DMS153 treated with DMSO at 0.1 percent for 48 hours (cell line): Measurements from ENCODE around the gene SLC28A1.

Experiments
- DNase-seq: peaks from one replicate; lab custom pipeline; 2025; ENCODE audit not compliant: unreplicated experiment; lab: John Stamatoyannopoulos, UW

SLC28A1 gene

DNA sequence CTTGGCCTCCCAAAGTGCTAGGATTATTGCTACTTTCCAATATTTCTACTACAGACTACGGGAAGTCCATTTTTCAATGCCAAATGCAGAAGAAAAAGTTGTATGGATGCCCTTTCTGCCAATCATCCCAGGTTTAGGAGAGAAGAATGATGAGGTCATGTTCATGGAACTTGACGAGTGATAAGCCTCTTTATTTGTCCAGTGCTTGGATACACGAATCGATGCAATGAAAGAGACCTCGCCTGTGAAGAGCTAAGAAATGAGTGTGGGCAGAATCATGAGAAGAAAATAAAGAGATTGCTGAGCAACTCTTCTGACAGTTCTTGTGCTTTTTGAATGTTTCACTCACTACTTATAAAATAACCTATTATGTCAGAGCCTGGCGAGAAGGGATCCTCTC is 996 bp upstream of the SLC28A1 start:
- no peak for DNase-seq

DNA sequence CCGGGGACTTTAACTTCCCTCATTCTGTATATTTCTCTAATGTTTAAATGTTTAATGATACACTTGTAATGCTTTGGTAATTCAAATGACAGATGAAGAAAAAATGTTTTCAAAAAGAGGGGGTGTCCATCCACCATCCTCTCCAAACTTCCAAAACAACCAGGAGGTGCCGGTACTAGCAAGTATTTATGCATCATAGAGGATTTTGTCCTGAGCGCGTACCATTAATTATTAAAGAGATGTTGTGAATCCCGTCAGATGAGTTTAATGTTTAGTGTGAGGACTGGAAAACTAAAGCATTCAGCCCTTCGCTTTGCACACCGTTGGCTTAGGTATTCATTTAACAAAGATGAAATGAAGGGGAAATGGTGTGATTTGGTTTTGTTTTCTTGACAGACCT is 1.3 kb downstream of the SLC28A1 start:
- no peak for DNase-seq

DNA sequence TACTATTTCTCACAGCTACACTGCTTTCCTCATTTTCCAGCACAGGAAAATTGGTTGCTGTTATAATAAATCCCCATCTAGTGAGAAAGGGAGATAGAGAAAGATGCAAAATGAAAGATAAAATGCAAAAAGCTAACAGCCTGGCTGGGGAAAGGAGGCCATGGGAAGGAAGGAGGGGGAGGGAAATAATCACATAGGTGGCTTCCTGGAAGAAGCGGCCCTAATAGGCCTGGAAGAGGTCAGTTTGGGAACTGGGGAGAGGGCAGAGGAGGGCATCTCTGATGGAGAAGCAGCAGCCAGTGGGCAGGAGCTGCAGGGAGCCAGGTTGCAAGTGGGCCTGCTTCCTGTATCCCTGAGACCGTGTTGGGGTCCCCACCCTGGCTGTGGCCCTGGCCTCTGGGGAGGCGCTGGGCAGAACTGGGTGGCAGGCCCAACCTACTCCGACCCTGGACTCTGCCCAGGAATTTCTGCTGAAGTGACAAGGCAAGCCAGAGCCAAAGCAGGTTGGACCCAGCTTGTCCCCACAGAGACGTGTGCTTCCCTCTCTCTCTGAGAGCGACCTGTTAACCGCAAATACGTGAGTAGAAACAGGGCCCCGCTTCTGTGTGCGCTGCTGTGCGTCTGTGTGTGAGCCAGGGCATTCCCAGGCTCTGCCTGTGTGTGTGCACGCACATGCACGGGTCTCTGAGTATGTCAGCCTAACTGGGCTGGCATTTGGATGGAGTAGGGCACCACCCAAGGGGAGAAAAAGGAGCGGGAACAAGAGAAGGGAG is 1.9 kb downstream of the SLC28A1 start:
- no peak for DNase-seq

DNA sequence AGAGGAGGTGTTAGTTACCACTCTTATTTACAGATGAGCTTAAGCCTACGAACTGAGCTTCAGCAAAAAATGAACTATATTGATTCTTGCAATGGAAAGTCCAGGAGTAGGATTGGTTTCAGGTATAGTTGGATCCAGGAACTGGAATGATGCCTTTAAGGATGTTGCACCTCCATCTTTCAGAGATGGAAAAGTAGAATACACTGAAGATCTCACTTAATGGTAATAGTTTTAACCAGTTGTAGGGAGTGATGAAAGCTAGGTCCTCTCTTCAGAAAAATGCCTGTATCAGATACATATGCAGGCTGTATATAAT is 2.5 kb downstream of the SLC28A1 start:
- DNase-seq: no peak

DNA sequence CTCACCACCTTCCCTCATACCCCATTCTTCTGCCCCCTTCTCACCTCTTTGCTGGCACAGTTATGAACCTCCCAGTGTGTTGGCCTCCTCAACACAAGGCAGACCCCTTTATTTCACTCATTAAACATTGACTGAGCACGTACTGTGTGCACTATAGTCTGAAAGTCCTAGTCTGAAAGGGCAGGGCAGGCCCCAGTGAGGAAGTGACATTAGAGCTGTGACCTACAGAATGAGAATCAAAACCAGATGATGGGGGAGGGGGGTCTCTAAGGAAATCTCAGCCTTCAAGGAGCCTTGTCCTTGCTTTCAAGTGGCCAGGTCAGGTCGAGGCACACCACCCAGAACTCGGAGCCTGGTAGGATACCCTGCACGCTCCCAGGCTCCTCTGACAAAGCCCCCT is 3.5 kb downstream of the SLC28A1 start:
- DNase-seq: no peak

DNA sequence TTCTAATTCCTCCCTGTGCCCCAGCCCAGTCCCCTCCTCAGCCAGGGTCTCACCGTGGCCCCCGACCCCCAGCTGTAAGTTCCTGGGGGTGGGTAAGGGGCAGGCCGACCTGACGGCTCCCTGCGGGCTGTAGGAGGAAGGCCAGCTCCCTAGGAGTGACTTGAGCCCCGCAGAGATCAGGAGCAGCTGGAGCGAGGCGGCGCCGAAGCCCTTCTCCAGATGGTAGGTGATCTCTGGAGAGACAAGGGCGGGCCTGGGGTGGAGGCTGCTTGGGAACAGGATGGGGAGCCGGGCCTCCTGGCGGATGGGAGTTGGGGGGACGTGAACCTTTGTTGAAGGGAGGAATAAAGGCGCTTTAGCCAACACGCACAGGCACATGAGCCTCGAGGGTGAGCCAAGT is 4.2 kb downstream of the SLC28A1 start:
- DNase-seq: no peak

DNA sequence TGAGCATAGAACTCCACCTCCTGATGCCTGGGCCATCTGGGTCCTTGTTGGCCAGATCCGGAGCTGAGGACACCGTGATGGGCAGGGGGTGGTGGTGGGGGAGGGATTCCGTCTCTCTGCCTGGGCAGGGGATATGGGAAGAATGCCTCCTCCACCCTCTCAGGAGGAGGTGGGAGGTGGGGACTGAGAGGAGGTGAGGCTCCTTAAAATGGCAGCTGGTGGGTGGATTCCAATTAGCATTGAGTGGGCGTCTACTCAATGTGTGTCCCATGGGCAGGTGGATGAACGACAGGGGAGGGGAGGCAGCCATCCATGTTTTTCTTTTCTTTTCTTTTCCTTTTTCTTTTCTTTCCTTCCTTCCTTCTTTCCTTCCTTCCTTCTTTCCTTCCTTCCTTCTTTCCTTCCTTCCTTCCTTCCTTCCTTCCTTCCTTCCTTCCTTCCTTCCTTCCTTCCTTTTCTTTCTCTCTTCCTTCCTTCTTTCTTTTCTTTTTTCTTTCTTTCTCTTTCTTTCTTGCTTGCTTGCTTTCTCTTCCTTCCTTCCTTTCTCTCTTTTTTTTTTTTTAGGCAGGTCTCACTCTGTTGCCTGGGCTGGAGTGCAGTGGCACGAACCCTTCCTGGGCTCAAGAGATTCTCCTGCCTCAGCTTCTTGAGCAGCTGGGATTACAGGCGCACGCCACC is 5.0 kb downstream of the SLC28A1 start:
- DNase-seq: no peak

DNA sequence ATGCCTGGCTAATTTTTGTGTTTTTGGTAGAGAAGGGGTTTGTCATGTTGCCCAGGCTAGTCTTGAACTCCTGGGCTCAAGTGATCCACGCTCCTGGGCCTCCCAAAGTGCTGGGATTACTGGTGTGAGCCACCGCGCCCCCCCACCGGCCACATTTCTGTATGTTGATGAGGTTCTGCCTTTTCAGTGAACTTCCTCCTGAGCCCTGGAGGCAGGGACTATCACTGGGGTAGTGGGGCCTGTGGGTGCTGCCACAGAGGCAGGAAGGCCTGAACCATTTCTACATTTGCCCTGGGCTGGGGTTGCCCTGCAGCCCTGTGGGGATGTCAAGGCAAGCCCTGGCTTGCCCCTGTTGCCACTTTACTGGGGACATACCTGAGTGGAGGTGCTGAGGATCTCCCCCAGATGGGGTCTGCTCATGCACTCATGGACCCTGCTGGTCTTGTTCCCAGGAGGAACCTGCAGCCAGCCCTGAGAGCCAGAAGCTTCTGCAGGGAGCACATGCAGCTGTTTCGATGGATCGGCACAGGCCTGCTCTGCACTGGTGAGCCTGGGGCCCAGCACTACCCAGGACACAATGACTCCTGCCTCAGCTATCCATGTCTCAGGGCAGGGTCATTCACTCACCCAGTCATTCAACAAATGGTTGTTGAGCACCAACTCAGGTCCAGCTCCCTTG is 5.7 kb downstream of the SLC28A1 start:
- no peak for DNase-seq

DNA sequence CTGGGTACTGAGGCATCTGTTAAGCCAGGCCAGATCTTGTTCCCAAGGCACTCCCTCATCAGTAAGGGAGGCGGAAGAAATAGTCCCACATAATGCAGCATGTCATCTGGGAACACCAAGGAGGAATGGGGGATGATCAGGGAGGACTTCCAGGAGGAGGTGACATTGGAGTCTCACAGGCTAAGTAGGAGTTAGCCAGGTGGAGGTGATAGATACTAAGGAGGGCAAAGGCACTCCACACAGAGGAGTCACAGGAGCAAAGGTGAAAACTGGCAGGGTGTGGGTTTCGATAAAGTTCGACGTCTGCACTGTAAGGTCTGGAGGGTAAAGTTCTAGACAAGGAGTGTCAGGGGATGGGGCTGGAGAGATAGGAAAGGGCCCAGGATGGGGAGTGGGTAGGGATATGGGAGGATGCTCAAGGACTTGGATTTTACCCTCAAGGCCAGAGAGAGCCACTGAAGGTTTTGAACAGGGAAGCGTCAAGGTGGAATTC is 6.3 kb downstream of the SLC28A1 start:
- DNase-seq: no peak

DNA sequence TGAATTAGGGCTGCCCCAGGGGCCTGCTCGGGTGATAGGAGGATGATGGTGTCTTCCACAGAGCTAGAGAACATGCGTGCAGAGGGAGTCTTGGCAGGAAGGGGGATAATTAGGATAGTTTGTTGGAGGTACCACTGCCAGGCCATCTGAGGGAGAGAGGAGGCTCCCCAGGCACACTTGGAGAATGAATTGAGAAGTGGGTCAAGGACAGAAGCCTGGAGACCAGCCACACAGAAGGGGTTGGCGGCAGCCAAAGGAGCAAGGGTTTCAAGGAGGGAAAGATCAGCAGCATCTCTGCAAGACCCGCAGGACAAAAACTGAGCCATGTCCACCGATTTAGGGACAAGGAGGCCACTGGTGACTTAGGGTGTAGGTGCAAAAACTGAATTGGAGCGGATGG is 6.9 kb downstream of the SLC28A1 start:
- DNase-seq: no peak

DNA sequence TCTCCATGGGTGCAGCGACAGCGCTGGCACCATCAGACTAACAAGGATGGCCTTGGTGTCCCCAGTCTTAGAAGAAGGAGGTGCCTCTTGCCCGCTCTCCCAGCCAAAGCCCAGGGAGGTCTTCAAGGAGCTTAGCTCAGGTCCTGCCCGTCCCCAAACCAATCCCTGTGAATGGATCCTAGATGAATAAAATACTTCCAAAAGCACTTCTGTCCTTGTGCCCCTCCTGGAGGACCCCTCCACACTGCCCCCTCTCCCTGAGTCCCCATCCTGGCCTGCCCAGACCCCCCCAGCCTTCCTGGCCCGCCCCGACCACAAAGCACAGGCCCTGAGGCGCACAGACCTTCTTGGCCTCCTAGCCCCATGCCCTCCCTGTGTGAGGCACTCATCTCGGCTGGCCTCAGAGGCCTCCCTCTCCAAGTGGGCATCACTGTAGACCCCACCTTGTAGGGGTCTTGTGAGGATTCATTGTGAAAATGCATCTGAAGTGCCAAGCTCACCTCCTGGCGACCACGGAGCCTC is 8.4 kb downstream of the SLC28A1 start:
- no peak for DNase-seq

DNA sequence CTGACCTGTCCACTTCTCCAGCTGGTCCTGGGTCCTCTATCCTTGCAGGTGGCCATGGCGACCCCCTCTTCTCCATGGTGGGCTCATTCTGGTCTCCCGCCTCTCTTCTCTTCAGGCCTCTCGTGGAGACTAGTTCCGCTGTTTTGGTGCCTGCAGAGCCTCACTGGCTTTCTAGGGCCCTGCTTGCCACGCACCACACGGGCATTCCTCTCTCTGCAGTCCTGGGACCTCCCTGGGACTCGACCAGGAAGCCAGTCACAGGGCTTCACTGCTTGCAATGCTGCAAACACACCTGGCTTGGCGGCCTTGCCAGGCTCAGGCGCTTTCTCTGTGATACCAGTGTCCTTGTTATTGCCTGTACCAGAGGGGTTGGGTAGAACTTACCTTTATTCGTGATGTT is 9.1 kb downstream of the SLC28A1 start:
- DNase-seq: no peak

DNA sequence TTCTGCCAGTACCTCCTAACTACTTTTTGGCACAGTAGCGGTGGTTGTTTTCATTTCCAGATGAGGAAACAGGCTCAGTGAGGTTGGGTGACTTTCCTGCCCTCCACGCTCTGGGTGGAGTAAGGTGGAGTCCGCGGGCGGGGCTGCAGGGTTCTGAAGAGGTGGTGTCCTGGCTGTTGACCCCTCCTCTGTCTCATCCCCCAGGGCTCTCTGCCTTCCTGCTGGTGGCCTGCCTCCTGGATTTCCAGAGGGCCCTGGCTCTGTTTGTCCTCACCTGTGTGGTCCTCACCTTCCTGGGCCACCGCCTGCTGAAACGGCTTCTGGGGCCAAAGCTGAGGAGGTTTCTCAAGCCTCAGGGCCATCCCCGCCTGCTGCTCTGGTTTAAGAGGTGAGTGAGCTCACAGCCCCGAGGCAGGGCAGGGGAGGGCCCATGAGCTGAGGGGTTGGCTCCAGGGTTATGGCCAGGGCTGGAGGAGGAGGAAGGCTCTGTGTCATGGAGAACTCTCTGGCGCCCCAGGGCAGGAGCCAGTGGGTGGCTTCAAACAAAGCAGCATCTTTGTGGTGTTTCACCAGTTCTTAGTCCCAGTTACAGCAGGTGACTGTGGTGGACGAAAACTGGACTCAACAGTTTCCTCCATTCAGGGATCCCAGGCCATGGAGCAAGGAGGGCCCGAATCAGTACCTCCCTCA is 10.4 kb downstream of the SLC28A1 start:
- no peak for DNase-seq

DNA sequence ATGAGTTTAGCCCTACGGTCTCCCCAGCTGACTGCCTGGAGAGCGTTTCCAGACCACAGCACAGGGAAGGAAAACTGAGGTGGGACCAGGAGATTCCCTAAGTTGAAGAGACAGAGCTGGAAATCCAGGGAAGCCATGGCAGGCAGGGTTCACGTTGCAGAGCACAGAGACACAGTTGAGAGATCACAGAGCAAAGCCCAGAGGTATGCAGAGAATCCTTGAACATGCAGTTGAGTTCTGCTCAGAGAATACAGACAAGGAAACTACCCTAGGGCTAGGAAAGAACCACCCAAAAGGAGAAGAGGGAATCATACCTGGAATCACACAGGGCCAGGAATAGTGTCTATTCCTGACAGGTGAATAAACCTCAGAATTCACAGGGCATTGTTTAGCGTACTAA is 14.3 kb downstream of the SLC28A1 start:
- no peak for DNase-seq

DNA sequence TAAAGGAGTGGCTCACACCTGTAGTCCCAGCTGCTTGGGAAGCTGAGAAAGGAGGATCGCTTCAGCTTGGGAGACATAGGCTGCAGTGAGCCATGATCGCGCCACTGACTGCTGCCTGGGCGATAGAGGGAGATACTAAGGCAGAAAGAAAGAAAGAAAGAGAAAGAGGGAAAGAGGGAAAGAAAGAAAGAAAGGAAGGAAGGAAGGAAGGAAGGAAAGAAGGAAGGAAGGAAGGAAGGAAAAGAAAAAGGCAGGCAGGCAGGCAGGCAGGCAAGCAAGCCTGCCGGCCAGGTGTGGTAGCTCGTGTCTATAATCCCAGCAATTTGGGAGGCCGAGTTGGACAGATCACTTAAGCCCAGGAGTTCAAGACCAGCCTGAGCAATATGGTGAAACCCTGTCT is 15.3 kb downstream of the SLC28A1 start:
- no peak for DNase-seq

DNA sequence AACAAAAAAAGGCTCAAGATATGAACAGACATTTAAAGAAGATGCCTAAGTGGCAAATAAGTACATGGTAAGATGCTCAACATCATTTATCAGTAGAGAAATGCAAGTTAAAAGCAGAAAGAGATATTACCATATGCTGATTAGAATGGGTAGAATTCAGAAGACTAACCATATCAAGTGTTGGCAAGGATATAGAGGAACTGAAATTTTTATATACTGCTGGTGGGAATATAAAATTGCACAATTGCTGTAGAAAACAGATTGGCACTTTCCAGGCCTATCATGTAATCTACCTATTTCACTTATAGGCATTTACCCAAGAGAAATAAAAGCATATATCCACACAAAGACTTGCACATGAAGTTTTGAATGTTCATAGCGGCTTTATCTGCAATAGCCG is 17.1 kb downstream of the SLC28A1 start:
- no peak for DNase-seq

DNA sequence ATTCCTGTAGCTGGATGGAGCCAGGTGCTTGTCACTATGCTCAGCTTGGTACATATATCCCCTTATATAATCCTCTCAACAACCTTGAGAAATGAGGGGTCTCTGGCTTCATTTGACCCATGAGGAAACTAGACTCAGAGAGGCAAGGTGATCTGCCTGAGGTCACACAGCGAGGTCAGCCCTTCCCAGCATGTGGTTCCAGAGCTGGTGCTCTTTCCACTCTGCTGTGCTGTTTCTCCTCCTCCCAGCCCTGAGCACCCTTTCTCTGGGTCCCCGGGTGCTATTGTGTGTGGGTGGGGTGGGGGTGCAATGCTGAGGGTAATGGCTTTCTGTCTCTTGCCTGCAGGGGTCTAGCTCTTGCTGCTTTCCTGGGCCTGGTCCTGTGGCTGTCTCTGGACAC is 19.3 kb downstream of the SLC28A1 start:
- no peak for DNase-seq

DNA sequence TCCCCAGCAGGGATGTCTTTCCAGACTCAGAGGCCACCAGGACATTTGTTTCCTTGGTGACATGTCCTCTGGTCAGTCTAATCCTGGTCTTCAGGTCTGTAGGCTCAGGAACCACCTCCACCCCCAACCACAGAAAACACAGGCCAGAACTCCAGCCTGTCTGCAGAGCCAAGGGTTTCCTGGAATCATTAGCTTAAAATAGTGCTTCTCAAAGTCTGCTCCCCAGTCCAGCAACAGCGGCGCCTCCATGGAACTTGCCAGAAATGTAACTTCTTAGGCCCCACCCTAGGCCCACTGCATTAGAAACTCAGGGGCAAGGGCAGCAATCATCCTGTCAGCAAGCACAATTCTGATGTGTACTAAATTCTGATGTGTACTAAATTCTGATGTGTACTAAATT is 20.0 kb downstream of the SLC28A1 start:
- no peak for DNase-seq

DNA sequence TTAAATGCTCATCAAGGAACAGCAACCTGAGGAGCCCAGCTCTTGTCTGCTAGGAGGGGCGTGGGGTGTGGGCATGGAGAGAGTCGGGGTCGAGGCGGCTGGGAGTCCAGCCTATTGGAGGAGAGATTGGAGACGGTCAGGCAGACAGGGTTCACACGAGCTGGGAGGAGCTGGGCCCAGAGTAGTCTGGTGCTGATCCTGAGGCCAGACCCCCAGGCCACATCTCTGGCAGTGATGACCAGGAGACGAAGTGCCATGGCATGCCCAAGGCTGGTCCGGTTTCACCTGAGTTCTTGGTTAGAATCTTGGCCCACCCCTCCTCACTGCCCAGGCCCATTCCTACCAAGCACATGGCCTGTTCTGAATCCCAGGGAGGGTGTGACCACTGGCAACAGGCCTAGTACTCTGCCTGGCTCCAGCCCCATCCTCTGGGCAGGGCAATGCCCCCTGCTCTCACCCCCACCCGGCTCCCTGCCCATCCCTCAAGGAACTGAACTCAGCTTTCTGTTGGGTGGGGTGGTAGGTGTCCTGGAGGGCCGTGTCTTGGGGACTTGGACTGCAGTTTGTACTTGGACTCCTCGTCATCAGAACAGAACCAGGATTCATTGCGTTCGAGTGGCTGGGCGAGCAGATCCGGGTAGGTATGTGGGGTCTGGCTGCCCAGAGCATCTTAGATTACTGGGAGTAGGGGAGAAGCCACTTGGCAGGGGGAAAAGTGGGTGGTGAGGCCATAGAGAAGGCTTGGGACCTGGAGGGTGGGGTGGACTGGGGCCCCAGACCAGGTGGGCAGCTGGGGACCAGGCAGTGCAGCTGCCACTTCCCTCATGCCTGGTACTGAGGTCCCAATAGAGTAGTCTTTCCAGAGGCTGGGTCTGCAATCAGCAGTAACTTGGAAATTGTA is 20.8 kb downstream of the SLC28A1 start:
- DNase-seq: no peak

DNA sequence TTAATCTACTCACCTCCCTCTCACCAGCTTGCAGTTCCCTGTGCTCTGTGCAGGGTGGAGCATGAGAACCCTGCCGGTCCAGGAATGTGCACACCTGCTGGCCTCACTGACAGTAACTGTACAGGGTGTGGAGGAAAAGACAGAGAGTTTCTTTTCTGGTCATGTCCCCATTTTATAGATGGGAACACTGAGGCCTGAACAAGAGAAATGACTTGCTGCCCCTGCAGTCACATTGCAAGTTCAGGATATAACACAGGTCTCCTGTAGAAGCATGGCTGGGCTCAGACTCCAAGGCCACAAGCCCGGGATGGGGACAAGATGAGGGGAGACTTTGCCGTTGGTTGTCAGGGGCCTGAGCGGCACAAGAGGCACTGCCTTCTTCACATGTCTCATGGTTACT is 23.3 kb downstream of the SLC28A1 start:
- no peak for DNase-seq
